Hepatic stellate cell (primary cell): ENCODE data around the gene UFSP1.

ENCODE experiments used
- DNase-seq: peaks from one replicate; pipeline ENCODE4 v3.0.0; 2011; ENCODE audit warnings: low spot score

The UFSP1 gene

DNA sequence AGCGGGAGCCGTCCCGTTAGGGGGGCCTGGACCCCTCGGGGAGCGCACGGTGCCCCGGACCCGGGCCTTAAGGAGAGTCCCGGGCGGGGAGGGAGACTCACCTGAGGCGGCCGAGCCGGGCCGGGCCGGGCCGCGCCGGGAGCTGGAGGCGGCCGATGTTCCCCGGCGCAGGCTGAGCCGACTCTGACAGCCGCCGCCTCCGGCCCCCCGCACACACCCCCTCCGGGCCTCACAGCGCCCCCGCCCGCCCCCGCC is 6.1 kb upstream of the UFSP1 start, which contains the start of gene ACHE:
Gene ACHE (minus strand): TSS at position 188 of the 255 bp plus-strand sequence. CDS start 1,656 bp downstream, outside the sequence.
- DNase-seq: no peak

- DNase-seq: peak; percentile 43
These were observed 5.6 kb upstream of the UFSP1 start for GRCh38 chr7:100894860-100895700.

GRCh38 chr7:100893910-100894721 is 4.6 kb upstream of the UFSP1 start:
- DNase-seq: no peak

DNA sequence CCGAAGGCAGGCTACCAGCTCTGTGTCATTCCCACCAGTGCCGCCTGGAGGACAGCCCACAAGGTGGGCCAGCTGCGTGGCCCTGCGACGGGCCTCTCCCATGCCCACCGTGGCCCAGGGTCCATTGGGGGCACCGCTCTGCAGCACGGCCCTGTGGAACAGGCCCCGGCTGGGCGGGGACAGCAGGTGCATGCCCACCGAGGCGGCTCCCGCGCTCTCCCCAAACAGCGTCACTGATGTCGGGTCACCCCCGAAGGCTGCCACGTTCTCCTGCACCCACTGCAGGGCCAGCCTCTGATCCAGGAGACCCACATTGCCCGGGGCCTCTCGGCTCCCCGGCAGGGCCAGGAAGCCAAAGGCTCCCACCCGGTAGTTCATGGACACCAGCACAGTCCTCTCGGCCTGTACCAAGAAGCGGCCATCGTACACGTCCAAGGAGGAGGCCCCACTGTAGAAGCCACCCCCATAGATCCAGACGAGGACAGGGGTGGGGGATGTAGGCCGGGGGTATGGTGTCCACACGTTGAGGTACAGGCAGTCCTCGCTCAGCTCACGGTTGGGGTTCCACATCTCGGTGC is 3.9 kb upstream of the UFSP1 start:
- no peak for DNase-seq

DNA sequence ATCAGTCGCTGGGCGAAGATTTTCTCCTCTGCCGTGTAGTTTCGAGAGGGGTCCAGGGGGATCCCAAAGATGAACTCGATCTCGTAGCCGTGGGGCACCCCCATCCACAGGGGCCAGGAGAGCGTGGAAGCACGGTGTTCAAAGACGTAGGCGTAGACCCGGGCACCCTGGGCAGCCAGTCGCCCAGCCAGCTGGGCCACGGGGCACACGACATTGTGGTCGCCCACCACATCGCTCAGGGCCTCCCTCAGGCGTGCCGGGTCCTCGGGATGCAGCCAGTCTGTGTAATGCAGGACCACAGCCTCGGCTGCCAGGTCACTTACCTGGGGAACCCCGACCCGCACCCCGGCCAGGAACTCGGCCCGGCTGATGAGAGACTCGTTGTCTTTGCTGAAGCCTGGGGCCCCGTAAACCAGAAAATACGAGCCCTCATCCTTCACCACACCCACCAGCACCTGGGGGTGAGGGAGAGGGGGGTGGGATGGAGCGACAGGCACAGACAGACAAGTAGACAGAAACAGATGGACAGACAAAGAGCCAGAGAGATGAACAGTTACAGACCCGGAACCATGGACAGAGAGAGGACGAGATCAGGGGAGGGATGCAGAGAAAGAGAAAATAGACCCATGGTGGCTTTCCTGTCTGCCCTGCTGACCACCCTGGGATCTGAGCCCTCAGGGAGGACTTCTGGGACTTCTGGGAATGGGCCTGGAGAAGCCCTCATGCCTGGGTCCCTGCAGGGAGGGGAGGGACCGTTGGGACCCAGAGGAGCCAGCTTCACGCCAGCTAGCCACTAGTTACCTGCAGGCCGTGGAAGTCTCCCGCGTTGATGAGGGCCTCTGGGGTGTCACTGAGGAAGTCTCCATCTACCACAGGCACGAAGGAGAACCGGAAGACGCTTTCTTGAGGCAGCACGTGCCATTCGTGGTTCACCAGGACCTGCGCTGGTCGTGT is 3.1 kb upstream of the UFSP1 start:
- DNase-seq: no peak

- DNase-seq: no peak
These were observed 2.2 kb upstream of the UFSP1 start for GRCh38 chr7:100891568-100892247.

DNA sequence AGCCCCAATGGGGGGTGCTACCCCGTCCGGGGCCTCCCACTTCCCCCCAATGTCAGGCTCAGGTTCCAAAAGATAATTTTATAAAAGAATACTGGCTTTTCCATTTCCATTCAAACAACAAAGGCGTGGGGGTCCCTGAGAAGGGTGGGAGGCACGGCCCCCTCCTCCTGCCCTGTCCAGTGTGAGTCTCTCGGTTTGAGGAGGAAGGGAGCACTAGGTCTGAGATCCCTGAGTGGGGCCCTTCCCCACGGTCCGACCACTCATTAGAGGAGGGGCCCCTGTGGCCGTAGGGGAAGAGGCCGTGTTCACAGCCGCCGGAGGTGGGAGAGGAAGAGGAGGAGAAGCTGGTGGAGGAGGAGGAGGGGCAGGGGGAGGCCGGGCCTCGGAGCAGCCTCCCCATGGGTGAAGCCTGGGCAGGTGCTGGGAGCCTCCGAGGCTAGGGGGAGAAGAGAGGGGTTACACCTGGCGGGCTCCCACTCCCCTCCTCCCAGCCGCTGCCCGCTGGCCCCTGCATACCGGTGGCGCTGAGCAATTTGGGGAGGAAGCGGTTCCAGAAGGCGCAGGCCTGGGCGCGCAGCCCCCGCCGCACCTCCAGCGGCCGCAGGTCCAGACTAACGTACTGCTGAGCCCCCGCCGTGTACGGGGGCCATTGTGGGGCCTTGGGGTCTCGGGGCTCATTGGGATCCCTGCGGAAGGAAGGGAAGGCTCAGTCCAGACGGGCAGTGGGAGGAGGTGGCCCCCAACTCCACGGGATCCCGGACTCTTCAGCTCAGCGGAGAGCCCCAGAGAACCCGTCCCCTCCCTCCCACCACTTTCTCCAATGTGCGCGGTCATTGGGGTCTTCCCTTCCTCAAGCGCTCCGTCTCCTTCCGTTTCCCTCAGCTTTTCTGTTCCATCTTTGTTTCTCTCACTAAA is 1.4 kb upstream of the UFSP1 start:
- DNase-seq: no peak

GRCh38 chr7:100888291-100888987 is 1.1 kb downstream of the UFSP1 start:
- no peak for DNase-seq

- DNase-seq: no peak
These were observed 1.8 kb downstream of the UFSP1 start for GRCh38 chr7:100887516-100888290.

GRCh38 chr7:100886936-100887515 is 2.5 kb downstream of the UFSP1 start:
- DNase-seq: no peak

DNA sequence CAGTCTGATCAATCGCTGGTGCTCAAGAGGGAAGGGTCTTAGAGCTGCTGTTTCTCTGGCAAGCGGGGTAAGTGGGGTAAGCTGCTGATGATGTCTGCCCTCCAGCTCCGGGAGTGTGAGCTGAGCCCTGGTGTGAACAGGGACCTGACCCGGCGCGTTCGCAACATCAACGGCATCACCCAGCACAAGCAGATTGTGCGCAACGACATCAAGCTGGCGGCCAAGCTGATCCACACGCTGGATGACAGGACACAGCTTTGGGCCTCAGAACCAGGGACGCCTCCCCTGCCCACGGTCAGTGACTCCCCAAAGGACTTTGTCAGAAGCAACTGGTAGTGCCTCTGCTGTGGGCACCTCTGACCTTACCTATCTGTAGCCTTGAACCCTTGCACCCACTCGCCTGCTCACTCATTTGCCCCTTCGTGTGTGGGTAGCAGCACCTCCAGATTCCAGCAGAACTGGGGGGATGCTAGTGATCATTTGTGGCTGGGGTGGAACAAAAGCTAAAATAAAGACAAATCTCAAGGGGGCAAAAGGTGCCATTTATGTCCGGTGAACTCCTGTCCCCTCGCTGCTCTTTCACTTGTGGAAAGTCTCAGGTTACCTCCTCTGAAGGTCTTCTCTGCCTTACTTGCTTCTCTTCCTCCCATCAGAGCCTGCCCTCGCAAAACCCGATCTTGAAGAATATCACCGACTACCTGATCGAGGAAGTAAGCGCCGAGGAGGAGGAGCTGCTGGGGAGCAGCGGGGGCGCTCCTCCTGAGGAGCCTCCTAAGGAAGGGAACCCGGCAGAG is 3.2 kb downstream of the UFSP1 start:
- DNase-seq: no peak

- no peak for DNase-seq
These were observed 3.9 kb downstream of the UFSP1 start for GRCh38 chr7:100885440-100886141.

- DNase-seq: no peak
These were observed 4.6 kb downstream of the UFSP1 start for GRCh38 chr7:100884736-100885439.

GRCh38 chr7:100882785-100883526 is 6.6 kb downstream of the UFSP1 start:
- DNase-seq: no peak

GRCh38 chr7:100882201-100882600 is 7.3 kb downstream of the UFSP1 start:
- DNase-seq: no peak

- DNase-seq: no peak
These were observed 8.4 kb downstream of the UFSP1 start for GRCh38 chr7:100881136-100881535.
